Fibroblast of lung (primary cell): Measurements from ENCODE around the gene ATP5F1E.

Source experiments
- EZH2 ChIP-seq: IDR thresholded peaks from 2 replicates; pipeline ENCODE4 v1.5.1; 2012; ENCODE audit warnings: low read length, control low read depth, mild to moderate bottlenecking; ENCODE audit errors: missing control alignments
- TF ChIP-seq, protein P1 (sequence below), 2 donors: IDR thresholded peaks in 1 of 2; conservative IDR thresholded peaks in 1 of 2; 1 replicate in 1 of 2; 2 replicates in 1 of 2; pipeline ENCODE4 v1.5.1; 2011 to 2012; ENCODE audit warnings: low read length in 2 of 2, control low read depth in 1 of 2, inconsistent platforms in 1 of 2, low read depth in 1 of 2, mild to moderate bottlenecking in 1 of 2

DNA sequence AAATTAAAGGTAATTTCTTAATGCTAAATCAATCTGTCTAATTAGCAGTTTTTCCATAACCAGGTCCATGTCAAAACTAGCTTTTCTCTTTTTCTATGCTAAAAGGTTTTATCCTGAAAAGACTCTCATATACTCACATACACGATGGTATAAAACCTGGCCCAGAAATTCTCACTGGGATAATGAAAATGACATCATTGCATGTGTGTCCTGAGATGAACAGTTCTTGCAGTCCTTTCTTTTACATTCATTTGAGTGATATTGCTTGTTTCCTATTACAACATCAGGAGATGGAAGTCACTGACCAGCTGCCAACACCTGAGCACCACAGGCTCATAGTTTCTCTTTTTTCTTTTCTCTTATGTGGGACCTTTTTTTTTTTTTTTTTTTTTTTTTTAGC, 18.3 kb upstream of the ATP5F1E start:
- TF ChIP-seq, protein P1, sequence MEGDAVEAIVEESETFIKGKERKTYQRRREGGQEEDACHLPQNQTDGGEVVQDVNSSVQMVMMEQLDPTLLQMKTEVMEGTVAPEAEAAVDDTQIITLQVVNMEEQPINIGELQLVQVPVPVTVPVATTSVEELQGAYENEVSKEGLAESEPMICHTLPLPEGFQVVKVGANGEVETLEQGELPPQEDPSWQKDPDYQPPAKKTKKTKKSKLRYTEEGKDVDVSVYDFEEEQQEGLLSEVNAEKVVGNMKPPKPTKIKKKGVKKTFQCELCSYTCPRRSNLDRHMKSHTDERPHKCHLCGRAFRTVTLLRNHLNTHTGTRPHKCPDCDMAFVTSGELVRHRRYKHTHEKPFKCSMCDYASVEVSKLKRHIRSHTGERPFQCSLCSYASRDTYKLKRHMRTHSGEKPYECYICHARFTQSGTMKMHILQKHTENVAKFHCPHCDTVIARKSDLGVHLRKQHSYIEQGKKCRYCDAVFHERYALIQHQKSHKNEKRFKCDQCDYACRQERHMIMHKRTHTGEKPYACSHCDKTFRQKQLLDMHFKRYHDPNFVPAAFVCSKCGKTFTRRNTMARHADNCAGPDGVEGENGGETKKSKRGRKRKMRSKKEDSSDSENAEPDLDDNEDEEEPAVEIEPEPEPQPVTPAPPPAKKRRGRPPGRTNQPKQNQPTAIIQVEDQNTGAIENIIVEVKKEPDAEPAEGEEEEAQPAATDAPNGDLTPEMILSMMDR (conservative IDR thresholded peaks at IDR 0.05 in 1 of 2, IDR thresholded peaks at IDR 0.05 in 1 of 2; ENCODE audit: low read depth in 1 of 2, low read length in 2 of 2): no peak
- no peak for TF ChIP-seq EZH2
